ENCODE measurements around the gene FLNB. TPM values are rescaled to one million over a fixed set of nuclear protein-coding genes. Genes with fewer than 3 reads are reported as not detected.

FLNB gene
- total RNA-seq, 2 donors from 2014 or later, result 331 to 408 TPM

DNA sequence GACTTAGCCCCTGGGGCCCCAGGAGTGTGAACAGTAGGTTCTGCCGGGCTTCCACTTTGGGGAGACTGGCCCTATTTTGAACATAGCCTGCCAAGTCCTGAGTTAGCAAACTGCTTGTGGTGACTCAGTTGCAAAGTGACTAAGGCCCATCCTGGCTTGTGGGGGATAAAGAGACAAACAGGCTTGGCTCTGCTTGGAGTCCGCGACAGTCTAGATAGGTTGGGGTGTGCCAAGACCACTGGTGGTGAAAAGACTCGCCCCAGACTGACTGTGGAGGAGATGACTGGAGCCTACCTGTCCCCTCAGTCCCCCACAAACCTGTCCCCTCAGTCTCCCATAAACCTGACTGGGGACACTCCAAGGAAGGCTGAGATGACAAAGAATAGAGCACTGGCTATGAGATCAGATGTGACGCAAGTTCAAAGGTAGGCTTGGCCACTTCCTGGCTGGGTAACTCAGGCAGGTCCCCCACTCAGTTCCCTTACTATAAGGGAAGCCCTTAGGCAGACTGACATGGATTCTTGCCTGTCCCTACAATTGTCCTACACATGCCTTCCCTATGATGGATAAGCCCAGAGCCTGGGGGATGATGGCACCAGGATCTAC lies 198.3 kb downstream of the FLNB start:
- Histone ChIP-seq H3K27me3 (replicated peaks; ENCODE audit: insufficient read depth) (no peaks in the 10 kb centered on the region), H3K36me3 (no peaks in the 10 kb centered on the region), H3K4me3 (no peak overlapping the region), H3K4me1 (replicated peaks) (no peaks in the 10 kb centered on the region), H3K27ac (no peak overlapping the region), H3K9me3 (no peaks in the 10 kb centered on the region)
- 93% methylated on average over 5 of the region's 5 CpGs for WGBS
- DNase-seq (ENCODE audit: low spot score), result no peak
- intact Hi-C loops (cut with DNase I), result no loop called here
- TF ChIP-seq POLR2AphosphoS5 (IDR thresholded peaks at IDR 0.05) (no peak), POLR2A (IDR thresholded peaks at IDR 0.05) (no peak)
- TF ChIP-seq, protein P1, sequence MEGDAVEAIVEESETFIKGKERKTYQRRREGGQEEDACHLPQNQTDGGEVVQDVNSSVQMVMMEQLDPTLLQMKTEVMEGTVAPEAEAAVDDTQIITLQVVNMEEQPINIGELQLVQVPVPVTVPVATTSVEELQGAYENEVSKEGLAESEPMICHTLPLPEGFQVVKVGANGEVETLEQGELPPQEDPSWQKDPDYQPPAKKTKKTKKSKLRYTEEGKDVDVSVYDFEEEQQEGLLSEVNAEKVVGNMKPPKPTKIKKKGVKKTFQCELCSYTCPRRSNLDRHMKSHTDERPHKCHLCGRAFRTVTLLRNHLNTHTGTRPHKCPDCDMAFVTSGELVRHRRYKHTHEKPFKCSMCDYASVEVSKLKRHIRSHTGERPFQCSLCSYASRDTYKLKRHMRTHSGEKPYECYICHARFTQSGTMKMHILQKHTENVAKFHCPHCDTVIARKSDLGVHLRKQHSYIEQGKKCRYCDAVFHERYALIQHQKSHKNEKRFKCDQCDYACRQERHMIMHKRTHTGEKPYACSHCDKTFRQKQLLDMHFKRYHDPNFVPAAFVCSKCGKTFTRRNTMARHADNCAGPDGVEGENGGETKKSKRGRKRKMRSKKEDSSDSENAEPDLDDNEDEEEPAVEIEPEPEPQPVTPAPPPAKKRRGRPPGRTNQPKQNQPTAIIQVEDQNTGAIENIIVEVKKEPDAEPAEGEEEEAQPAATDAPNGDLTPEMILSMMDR (IDR thresholded peaks at IDR 0.05), result no peak

GRCh38 chr3:58207954-58208353 lies 199.7 kb downstream of the FLNB start:
- TF ChIP-seq POLR2A (IDR thresholded peaks at IDR 0.05) (no peak), POLR2AphosphoS5 (IDR thresholded peaks at IDR 0.05) (no peak)
- TF ChIP-seq, protein P1 (IDR thresholded peaks at IDR 0.05), result no peak
- no peaks in the 10 kb centered on the region for H3K9me3 ChIP-seq
- no peaks in the 10 kb centered on the region for H3K4me1 ChIP-seq (replicated peaks)
- no peak for DNase-seq (ENCODE audit: low spot score)
- no peak overlapping the region for H3K27ac ChIP-seq
- H3K36me3 ChIP-seq, result no peaks in the 10 kb centered on the region
- intact Hi-C loops (cut with DNase I), result no loop called here
- no peak overlapping the region for H3K4me3 ChIP-seq
- H3K27me3 ChIP-seq (replicated peaks; ENCODE audit: insufficient read depth), result no peaks in the 10 kb centered on the region
- 90% methylated on average over 4 of the region's 4 CpGs for WGBS

GRCh38 chr3:58209933-58210332 lies 201.7 kb downstream of the FLNB start:
- intact Hi-C loops (cut with DNase I), result no loop called here
- H3K4me3 ChIP-seq, result no peak overlapping the region
- DNase-seq (ENCODE audit: low spot score), result no peak
- H3K27me3 ChIP-seq (replicated peaks; ENCODE audit: insufficient read depth), result no peaks in the 10 kb centered on the region
- H3K36me3 ChIP-seq, result no peaks in the 10 kb centered on the region
- 74% methylated on average over 3 of the region's 3 CpGs for WGBS
- no peaks in the 10 kb centered on the region for H3K4me1 ChIP-seq (replicated peaks)
- H3K27ac ChIP-seq, result no peak overlapping the region
- TF ChIP-seq POLR2AphosphoS5 (IDR thresholded peaks at IDR 0.05) (no peak), POLR2A (IDR thresholded peaks at IDR 0.05) (no peak)
- TF ChIP-seq, protein P1 (IDR thresholded peaks at IDR 0.05), result no peak
- no peaks in the 10 kb centered on the region for H3K9me3 ChIP-seq

DNA sequence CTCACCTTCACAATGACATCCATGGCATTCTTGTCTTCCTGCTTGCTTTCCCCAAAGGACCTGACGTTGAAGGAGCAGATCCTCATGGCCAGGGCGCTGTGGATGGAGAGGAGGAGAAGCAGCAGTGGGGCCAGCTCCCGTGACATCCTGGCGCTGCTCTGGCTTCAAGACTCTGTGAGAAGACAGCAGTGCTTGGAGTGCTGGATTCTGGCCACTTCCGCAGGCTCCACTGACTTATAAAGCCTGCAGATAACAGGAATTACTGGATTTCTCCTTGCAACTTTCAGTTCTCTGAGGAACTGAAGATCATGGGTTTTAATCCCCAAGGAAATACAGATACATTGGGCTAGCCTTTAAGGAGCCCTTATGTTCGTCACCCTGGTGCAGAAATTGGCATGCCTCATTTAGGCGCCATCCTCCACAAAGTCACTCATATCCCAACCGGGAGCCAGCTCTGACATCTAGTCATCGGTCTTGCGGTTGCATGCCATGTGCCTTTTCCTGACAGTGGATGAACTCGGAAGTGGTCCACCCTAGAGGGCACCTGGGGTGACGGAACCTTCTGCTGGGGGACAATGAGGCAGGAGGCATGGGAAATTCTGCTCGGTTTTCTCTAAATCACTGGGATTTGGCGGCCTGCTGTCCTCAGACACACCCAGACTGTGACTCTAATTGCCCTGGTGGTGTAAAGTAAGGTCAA lies 202.7 kb downstream of the FLNB start, which contains the start of gene DNASE1L3:
Gene DNASE1L3, minus strand, starts transcription at position 212 of the 700 bp plus-strand sequence. Its CDS starts 66 bp downstream, at position 146.
- H3K4me1 ChIP-seq (replicated peaks), result no peaks in the 10 kb centered on the region
- TF ChIP-seq POLR2AphosphoS5 (IDR thresholded peaks at IDR 0.05) (no peak), POLR2A (IDR thresholded peaks at IDR 0.05) (no peak)
- TF ChIP-seq, protein P1 (IDR thresholded peaks at IDR 0.05), result no peak
- no peak for DNase-seq (ENCODE audit: low spot score)
- 76% methylated on average over 14 of the region's 14 CpGs for WGBS
- no peaks in the 10 kb centered on the region for H3K9me3 ChIP-seq
- H3K27ac ChIP-seq, result no peak within 1 kb of the TSS
- intact Hi-C loops (cut with DNase I), result no loop called here
- no peaks in the 10 kb centered on the region for H3K27me3 ChIP-seq (replicated peaks; ENCODE audit: insufficient read depth)
- no peaks in the 10 kb centered on the region for H3K36me3 ChIP-seq
- H3K4me3 ChIP-seq, result no peak within 1 kb of the TSS

Measured in prostate gland (tissue), 2 donors.